K562 (cell line): ENCODE data around the gene ITPR1. TPM values are rescaled to one million over a fixed set of nuclear protein-coding genes. Genes with fewer than 3 reads are reported as not detected.

ENCODE experiments used
- MTF1 ChIP-seq: fragments of 250-450 bp; sonication (Bioruptor Pico); IDR thresholded peaks from 2 replicates; pipeline ENCODE4 v1.9.0; 2021; ENCODE audit warnings: moderate library complexity, mild to moderate bottlenecking, inconsistent platforms, borderline replicate concordance
- SAFB ChIP-seq: fragments of 200-400 bp; formaldehyde crosslinking; IDR thresholded peaks from 2 replicates; pipeline ENCODE4 v1.6.1; 2017; ENCODE audit warnings: low read depth, low read length, borderline replicate concordance
- TFAM ChIP-seq: fragments of 250-450 bp; sonication (Bioruptor Pico); conservative IDR thresholded peaks from 2 replicates; pipeline ENCODE4 v1.5.0; 2021; ENCODE audit warnings: mild to moderate bottlenecking, moderate library complexity
- ZC3H4 ChIP-seq: sonication (generic); formaldehyde crosslinking; IDR thresholded peaks from 2 replicates; pipeline ENCODE4 v1.9.0; 2021; ENCODE audit warnings: missing genetic modification reagents, borderline replicate concordance
- ZKSCAN1 ChIP-seq: fragments of 150-350 bp; IDR thresholded peaks from 2 replicates; pipeline ENCODE4 v1.6.1; 2016; ENCODE audit warnings: low read depth, low read length
- ZNF764 ChIP-seq: fragments of 250-450 bp; sonication (Bioruptor Pico); IDR thresholded peaks from 2 replicates; pipeline ENCODE4 v1.4.0; 2020; ENCODE audit warnings: low read depth, mild to moderate bottlenecking, moderate library complexity
- ZZZ3 ChIP-seq: fragments of 450-650 bp; IDR thresholded peaks from 2 replicates; pipeline ENCODE4 v1.6.1; 2016; ENCODE audit warnings: antibody characterized with exemption, mild to moderate bottlenecking, moderate library complexity
- polyA plus RNA-seq, 8 experiments: library from polyadenylated mRNA; depleted of rRNA in 4 of 8; stranded (reverse) in 5 of 8; unstranded in 3 of 8; fragments of >200 nt; fragmentation: Nextera tagmentation in 2 of 8; fragmentation: Illumina TruSeq in 1 of 8; extraction: Ambion mirVana in 2 of 8; extraction: Trizol in 1 of 8; gene quantifications; 2 replicates each; pipeline versions ENCODE4 v1.2.1 to v1.2.3, GENCODE V29; 2011 to 2014; ENCODE audit warnings: inconsistent platforms in 1 of 8, missing spikeins in 1 of 8
- total RNA-seq, 7 experiments: library from RNA; depleted of rRNA in 6 of 7; stranded (reverse); fragments of >200 nt in 6 of 7; fragmentation: Illumina TruSeq in 2 of 7; extraction: Trizol in 2 of 7; gene quantifications; 2 replicates each; pipeline versions ENCODE4 v1.2.1 to v1.2.3, GENCODE V29; 2011 to 2021; ENCODE audit warnings: low replicate concordance in 1 of 7
- TF ChIP-seq, protein P1 (sequence below), 2 experiments: fragments of 150-350 bp in 1 of 2; IDR thresholded peaks; 2 replicates each; pipeline ENCODE4 v1.6.1; 2012 to 2016; ENCODE audit warnings: low read depth in 2 of 2, low read length in 2 of 2, mild to moderate bottlenecking in 1 of 2, moderate library complexity in 1 of 2
- TF ChIP-seq, protein P2 (sequence below), 2 experiments: IDR thresholded peaks; 2 replicates each; pipeline ENCODE4 v1.6.1; 2011; ENCODE audit warnings: borderline replicate concordance in 1 of 2, control low read depth in 1 of 2, low read depth in 1 of 2, low read length in 1 of 2, mild to moderate bottlenecking in 1 of 2, mixed read lengths in 1 of 2, moderate library complexity in 1 of 2; ENCODE audit not compliant: insufficient read depth in 1 of 2, insufficient read length in 1 of 2, poor library complexity in 1 of 2, severe bottlenecking in 1 of 2; ENCODE audit errors: extremely low read depth in 1 of 2
- TF ChIP-seq, protein P3 (sequence below): sonication (generic); formaldehyde crosslinking; IDR thresholded peaks from 2 replicates; pipeline ENCODE4 v1.8.1; 2023; ENCODE audit warnings: mild to moderate bottlenecking, missing genetic modification reagents
- TF ChIP-seq, protein P4 (sequence below): sonication (generic); formaldehyde crosslinking; IDR thresholded peaks from 2 replicates; pipeline ENCODE4 v1.8.0; 2023; ENCODE audit warnings: missing genetic modification reagents, mild to moderate bottlenecking, borderline replicate concordance

ITPR1 gene
- total and polyA plus RNA-seq, 9 of the 15 experiments (the other 6 are each of a cell fraction or from before 2014, with no cell fraction given) = 22.4 to 40.0 (median 27.4) TPM

DNA sequence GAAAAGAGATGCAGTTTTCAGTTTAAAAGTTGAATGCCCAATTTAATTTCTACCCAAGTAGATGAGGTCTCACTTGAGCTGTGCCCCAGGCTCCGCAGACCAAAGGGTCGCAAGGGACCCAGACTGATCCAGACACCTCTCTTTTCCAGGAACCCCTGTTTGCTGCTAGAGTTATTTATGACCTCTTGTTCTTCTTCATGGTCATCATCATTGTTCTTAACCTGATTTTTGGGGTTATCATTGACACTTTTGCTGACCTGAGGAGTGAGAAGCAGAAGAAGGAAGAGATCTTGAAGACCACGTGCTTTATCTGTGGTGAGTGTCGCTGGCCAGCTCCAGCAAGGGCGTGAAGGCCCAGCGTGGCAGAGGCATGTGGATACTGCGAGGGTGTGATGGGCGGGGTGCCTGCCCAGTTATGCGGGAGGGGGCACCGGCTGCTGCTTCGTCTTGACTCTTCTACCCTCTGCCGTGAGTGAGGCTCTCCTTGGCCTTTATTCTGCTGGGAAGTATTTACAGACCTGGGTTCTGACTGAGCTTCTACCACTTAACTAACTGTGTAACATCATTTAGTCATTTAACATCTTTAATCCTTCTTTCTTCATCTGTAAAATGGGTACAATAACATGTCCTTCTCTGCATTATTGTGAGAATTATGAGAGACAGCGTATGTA lies 321.9 kb downstream of the ITPR1 start (continued):
- TF ChIP-seq, protein P1, sequence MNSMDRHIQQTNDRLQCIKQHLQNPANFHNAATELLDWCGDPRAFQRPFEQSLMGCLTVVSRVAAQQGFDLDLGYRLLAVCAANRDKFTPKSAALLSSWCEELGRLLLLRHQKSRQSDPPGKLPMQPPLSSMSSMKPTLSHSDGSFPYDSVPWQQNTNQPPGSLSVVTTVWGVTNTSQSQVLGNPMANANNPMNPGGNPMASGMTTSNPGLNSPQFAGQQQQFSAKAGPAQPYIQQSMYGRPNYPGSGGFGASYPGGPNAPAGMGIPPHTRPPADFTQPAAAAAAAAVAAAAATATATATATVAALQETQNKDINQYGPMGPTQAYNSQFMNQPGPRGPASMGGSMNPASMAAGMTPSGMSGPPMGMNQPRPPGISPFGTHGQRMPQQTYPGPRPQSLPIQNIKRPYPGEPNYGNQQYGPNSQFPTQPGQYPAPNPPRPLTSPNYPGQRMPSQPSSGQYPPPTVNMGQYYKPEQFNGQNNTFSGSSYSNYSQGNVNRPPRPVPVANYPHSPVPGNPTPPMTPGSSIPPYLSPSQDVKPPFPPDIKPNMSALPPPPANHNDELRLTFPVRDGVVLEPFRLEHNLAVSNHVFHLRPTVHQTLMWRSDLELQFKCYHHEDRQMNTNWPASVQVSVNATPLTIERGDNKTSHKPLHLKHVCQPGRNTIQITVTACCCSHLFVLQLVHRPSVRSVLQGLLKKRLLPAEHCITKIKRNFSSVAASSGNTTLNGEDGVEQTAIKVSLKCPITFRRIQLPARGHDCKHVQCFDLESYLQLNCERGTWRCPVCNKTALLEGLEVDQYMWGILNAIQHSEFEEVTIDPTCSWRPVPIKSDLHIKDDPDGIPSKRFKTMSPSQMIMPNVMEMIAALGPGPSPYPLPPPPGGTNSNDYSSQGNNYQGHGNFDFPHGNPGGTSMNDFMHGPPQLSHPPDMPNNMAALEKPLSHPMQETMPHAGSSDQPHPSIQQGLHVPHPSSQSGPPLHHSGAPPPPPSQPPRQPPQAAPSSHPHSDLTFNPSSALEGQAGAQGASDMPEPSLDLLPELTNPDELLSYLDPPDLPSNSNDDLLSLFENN (IDR thresholded peaks at IDR 0.05; ENCODE audit: low read depth in 2 of 2, low read length in 2 of 2) = no peak
- TF ChIP-seq, protein P2, sequence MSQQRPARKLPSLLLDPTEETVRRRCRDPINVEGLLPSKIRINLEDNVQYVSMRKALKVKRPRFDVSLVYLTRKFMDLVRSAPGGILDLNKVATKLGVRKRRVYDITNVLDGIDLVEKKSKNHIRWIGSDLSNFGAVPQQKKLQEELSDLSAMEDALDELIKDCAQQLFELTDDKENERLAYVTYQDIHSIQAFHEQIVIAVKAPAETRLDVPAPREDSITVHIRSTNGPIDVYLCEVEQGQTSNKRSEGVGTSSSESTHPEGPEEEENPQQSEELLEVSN (IDR thresholded peaks at IDR 0.05; ENCODE audit: borderline replicate concordance in 1 of 2, extremely low read depth in 1 of 2, insufficient read depth in 1 of 2, insufficient read length in 1 of 2, low read depth in 1 of 2, low read length in 1 of 2, poor library complexity in 1 of 2, severe bottlenecking in 1 of 2) = peak; percentile 92 to 96
- peak; percentile 69; the same call in 1 of the 2 replicates for TF ChIP-seq MTF1
- TF ChIP-seq, protein P3, sequence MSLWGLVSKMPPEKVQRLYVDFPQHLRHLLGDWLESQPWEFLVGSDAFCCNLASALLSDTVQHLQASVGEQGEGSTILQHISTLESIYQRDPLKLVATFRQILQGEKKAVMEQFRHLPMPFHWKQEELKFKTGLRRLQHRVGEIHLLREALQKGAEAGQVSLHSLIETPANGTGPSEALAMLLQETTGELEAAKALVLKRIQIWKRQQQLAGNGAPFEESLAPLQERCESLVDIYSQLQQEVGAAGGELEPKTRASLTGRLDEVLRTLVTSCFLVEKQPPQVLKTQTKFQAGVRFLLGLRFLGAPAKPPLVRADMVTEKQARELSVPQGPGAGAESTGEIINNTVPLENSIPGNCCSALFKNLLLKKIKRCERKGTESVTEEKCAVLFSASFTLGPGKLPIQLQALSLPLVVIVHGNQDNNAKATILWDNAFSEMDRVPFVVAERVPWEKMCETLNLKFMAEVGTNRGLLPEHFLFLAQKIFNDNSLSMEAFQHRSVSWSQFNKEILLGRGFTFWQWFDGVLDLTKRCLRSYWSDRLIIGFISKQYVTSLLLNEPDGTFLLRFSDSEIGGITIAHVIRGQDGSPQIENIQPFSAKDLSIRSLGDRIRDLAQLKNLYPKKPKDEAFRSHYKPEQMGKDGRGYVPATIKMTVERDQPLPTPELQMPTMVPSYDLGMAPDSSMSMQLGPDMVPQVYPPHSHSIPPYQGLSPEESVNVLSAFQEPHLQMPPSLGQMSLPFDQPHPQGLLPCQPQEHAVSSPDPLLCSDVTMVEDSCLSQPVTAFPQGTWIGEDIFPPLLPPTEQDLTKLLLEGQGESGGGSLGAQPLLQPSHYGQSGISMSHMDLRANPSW = no peak
- TF ChIP-seq ZZZ3 = no peak
- TF ChIP-seq, protein P4, sequence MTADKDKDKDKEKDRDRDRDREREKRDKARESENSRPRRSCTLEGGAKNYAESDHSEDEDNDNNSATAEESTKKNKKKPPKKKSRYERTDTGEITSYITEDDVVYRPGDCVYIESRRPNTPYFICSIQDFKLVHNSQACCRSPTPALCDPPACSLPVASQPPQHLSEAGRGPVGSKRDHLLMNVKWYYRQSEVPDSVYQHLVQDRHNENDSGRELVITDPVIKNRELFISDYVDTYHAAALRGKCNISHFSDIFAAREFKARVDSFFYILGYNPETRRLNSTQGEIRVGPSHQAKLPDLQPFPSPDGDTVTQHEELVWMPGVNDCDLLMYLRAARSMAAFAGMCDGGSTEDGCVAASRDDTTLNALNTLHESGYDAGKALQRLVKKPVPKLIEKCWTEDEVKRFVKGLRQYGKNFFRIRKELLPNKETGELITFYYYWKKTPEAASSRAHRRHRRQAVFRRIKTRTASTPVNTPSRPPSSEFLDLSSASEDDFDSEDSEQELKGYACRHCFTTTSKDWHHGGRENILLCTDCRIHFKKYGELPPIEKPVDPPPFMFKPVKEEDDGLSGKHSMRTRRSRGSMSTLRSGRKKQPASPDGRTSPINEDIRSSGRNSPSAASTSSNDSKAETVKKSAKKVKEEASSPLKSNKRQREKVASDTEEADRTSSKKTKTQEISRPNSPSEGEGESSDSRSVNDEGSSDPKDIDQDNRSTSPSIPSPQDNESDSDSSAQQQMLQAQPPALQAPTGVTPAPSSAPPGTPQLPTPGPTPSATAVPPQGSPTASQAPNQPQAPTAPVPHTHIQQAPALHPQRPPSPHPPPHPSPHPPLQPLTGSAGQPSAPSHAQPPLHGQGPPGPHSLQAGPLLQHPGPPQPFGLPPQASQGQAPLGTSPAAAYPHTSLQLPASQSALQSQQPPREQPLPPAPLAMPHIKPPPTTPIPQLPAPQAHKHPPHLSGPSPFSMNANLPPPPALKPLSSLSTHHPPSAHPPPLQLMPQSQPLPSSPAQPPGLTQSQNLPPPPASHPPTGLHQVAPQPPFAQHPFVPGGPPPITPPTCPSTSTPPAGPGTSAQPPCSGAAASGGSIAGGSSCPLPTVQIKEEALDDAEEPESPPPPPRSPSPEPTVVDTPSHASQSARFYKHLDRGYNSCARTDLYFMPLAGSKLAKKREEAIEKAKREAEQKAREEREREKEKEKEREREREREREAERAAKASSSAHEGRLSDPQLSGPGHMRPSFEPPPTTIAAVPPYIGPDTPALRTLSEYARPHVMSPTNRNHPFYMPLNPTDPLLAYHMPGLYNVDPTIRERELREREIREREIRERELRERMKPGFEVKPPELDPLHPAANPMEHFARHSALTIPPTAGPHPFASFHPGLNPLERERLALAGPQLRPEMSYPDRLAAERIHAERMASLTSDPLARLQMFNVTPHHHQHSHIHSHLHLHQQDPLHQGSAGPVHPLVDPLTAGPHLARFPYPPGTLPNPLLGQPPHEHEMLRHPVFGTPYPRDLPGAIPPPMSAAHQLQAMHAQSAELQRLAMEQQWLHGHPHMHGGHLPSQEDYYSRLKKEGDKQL (CRISPR knock-in tag) = no peak
- TF ChIP-seq ZNF764 (CRISPR knock-in tag) = no peak
- no peak for TF ChIP-seq SAFB
- TF ChIP-seq ZKSCAN1 = no peak
- no peak for TF ChIP-seq TFAM
- TF ChIP-seq ZC3H4 (CRISPR knock-in tag) = no peak
